HG03469 (cell line): ENCODE data around the gene TMEM61.
"Not testable (repeated sequence)": the region's sequence is repeated elsewhere in the genome, so short reads cannot be mapped to it uniquely, and the experiment has no call there.

Source experiments
- ATAC-seq: cut with Tn5 transposase; IDR thresholded peaks from one replicate; pipeline ENCODE4 v1.9.1; 2021; ENCODE audit warnings: mild to moderate bottlenecking, moderate library complexity, moderate number of reproducible peaks; ENCODE audit not compliant: unreplicated experiment

Gene TMEM61

DNA sequence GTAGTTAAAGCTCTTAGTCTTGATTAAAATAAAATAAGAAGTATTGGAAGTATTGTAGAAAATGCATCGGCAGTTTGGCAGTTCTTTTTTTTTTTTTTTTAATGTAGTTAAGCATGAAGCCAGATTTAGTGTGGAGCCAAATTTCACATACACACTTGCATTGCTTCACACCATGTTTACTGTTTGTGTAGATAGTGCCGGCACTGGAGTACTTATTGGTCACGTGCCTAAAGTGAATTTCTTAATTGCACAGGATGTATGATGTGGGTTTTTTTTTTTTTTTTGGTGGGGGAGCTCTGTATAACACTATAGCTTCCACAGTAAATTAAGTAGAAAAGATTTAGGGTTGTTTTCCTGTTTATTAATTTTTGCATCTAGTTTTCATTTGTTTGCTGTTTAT, 21.2 kb upstream of the TMEM61 start:
- ATAC-seq, result no peak

DNA sequence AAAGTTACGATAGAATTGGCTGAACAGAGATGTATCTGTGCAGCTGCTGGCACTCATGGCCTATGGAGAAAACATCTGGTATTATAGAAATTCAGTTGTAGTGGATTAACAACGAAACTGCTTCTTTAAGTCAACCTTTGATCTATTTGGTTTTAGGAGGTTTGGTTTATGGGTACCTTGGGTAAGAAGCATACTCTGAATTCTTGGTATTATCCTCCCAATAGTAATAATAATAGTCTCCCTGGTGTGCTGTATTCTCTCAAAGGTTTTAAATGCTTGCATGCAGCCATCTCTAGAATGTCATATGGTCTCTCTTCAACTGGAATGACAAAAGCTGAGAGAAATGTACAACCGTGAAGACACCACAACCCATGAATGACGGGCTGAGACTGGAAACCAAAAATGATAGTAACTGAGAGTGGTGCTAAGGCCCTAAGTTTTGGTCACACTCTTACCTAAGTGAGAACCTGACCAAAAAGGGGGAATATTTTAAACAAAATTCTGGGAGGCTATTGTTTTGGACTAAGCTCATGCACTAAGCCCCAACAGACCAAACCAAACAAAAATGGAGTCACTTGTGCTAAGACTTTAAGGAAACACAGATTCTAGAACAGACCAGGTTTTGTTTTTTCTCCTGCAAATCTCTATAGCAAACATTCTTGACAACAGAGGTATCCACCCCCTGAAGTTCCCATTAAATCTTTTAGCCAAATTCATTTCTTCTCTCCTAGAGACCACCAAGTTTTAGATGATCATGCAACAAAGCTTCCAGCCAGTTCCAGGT, 17.6 kb upstream of the TMEM61 start:
- no peak for ATAC-seq

DNA sequence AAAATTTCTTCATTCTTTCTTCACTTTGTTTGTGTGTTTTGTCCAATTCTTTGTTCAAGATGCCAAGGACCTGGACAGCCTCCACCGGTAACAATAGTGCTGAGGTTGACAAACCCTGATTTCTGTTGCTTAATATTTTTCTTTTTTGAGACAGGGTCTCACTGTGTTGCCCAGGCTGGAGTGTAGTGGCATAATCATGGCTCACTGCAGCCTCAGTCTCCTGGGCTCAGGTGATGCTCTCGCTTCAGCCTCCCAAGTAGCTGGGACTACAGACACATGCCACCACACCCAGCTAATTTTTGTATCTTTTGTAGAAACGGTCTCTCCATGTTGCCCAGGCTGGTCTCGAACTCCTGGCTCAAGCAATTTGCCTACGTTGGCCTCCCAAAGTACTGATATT, 16.6 kb upstream of the TMEM61 start:
- ATAC-seq, result not testable (repeated sequence)

DNA sequence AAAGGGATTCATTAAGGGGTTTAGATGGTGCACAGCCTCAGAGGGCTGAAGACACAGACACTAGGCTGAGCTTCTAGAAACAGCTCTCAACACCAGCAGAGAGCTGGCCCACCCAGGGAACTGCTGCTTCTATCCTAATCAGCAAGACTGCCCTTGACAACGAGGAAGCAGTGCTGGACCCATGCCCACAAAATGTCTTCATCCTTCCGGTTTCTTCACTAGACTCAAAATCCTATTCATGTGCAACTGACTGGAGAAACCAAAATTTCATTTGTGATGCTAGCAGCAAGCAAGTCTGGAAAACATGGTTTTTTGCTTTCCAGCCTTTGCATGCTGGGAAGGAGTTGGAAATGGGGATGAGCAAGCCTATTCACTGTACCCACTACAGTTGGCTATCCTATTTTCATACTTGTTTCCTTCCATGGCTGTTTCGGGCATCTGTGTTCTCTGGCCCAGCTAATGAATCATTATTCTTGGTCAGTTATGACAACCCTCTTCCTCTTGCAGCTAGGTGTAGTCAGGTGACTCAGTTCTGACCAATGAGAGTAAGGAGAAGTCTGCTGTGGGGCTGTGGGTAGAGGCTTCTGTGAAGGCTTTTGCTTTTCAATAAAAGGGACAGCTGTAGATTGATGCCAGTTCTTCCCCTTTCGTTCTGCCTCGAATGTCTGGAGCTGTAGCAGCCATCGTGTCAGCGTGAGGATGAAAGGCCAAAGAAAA, 14.6 kb upstream of the TMEM61 start:
- ATAC-seq, result peak; percentile 96

DNA sequence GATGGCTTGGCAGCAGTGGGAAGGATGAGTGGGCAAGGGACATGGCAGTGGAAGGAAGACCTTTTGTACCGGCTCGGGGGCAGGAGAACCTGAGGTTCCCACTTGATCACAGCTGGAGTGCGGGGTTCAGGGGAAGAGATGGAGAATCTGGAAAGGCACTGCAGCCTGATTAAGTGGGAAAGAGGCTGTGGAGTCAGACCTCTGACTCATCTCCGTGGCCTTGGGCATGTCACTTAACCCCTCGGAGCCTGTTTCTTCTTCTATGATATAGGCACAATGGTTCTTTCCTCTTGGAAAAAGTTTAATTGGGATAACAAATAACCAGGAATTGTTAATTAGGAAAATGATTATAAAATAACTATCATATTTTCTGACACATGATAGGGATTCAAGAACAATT, 13.1 kb upstream of the TMEM61 start:
- ATAC-seq, result no peak

DNA sequence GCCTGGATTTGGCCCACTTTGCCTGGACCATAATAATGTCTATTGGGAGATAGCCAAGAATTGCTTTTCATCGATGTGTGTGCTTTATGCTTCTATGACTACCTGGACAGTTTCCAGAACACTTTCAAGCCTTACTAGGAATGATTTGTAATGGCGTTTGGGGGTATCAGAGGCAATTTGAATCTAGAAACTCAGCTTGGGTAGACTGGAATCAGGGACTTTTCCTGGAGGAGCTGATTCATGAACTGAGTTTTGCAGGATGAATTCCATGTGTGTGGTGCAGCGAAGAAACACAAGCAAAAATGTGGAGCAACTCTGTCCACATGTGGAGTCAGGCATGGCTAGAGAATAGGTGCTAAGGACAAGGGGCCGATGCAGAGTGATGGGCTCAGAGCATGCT, 11.9 kb upstream of the TMEM61 start:
- no peak for ATAC-seq

DNA sequence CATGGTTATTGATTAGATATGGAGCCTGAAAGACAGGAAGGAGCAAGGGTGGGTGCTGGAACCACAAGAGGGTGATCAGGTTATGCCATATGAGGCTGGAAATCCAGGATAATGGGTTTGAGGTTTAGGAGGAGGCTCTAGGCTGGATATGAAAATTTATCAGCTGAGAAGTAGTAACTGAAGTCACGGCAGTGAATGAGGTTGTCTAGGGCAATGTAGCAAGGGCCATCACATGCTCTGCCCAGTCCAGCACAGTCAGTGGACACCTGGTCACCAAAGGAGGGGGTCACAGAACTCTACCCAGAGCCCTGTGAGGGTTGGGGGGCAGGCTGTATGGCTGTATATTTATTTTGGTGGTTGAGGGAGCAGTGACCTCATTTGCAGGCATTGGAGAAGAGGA, 10.5 kb upstream of the TMEM61 start:
- ATAC-seq, result no peak

- ATAC-seq, result no peak
Measured at GRCh38 chr1:54970901-54971300, 9.5 kb upstream of the TMEM61 start.

GRCh38 chr1:54971317-54971791, 9.1 kb upstream of the TMEM61 start:
- peak; percentile 92 for ATAC-seq

- no peak for ATAC-seq
Measured at GRCh38 chr1:54972436-54972835, 8.0 kb upstream of the TMEM61 start.

DNA sequence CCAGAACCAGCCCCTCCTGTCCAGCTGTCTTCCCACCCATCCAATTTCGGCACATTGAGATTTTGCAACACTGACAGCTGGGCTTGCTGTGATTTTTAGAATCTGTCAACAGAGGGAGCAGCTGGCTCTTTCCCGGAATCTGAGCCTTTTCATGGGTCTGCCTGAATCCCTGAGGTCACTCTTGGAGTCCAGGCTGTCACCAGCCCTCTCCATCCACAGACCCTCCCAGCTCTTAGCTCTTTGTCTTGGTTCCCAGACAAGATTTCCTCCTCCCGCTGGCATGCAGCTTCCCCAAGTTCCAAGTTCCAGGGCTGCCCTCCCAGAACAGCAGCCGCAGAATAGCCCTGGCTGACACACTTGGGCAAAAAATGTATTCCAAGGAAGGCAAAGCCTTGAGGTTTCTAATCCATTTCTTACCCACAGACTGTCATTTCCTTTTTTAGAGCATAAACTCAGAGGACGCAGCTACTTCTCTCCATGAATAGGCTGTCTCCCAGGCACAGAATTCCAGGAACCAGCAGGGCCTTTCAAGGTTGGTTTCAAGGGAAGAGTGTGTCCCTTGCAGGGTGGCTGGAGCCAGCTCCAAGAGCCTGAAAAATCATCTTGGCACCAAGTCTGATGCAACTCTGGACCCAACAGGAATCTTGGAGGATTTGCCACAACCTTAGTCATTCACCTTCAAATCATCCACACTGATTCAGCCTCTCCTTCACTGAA, 7.1 kb upstream of the TMEM61 start:
- no peak for ATAC-seq

DNA sequence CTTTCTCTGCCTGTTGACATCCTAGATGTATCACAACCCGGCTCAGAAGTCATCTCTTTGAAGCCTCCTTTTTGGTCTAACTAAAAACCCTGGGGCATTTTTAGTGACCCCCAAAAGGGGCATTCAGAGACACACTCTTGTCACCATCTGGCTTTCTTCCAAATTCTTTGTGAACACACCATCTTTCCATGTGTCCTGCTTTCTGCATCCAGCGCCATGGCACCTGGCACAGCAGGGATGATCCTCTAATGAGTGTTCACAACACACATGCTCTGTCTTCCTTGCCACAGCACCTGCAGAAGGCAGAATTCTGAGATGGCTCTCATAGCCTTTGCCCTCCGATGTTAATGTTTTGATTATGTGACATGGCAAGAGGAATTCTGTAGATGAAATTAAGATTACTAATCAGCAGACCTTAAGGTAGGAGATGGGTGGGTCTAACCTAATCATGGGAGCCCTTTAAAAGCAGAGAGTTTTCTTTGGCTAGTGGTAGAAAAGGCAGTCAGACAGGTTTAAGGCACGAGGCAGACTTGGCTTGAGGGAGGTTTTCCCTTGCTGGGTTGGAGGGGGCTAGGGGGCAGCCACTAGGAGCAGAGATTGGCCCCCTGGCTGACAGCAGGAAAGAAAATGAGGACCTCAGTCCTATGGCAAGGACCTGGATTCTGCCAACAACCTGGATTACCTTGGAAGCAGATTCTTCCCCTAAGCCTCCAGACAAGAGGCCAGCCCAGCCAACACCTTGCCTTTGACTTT, 4.9 kb upstream of the TMEM61 start:
- ATAC-seq, result no peak

DNA sequence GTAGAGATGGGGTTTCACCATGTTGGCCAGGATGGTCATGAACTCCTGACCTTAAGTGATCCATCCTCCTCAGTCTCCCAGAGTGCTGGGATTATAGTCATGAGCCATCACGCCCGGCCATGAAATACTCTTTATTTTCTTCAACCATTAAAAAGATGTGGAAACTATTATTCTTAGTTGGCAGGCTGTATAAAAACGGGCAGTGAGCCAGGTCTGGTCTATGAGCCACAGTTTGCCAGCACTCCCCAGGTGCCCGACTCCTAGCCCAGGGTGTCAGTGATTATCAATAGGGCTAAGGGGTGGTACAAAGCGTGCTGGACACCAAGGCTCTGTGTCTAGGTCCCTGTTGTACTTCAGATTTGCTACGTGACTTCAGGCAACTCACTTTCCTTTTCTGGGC, 3.7 kb upstream of the TMEM61 start:
- no peak for ATAC-seq

- no peak for ATAC-seq
Measured at GRCh38 chr1:54977533-54978297, 2.7 kb upstream of the TMEM61 start.

- ATAC-seq, result no peak
Measured at GRCh38 chr1:54978528-54979326, 1.7 kb upstream of the TMEM61 start.

GRCh38 chr1:54979327-54979891, 1.0 kb upstream of the TMEM61 start:
- no peak for ATAC-seq

- ATAC-seq, result no peak
Measured at GRCh38 chr1:54980046-54980527, 341 bp upstream of the TMEM61 start.

- no peak for ATAC-seq
Measured at GRCh38 chr1:54981466-54981865, 1.0 kb downstream of the TMEM61 start.

DNA sequence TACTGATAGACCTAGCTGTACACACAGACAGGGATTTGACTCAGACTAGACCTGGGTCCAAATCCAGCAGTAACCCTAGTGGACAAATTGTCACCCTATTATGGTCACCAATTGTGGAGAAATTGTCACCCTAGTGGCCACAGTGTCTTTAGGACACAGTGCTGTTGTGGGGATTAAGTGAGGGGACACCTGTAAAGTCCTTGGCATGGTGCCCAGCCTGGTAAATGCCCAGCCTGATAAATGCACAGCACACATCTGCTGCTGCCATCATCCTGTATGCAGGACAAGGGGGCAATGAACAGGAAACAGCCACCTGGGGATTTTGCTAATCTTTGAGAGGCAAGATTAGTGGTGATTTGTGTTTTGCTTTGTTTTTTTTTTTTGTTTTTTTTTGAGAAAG, 2.3 kb downstream of the TMEM61 start:
- no peak for ATAC-seq
